CD14-positive monocyte (primary cell): ENCODE data around the gene HOXB4. TPM values are rescaled to one million over a fixed set of nuclear protein-coding genes. Genes with fewer than 3 reads are reported as not detected.

Experiments used
- DNase-seq, 3 donors: peaks; one replicate each; pipeline ENCODE4 v3.0.0-alpha.2; 2011 to 2022
- H2AFZ ChIP-seq: 2 replicates; pipeline ENCODE4 v1.6.0; 2012; ENCODE audit warnings: mild to moderate bottlenecking, low read depth, low read length, inconsistent platforms; ENCODE audit not compliant: insufficient read depth, poor library complexity, severe bottlenecking
- H3K27ac ChIP-seq, 2 donors: 1 replicate in 1 of 2; 2 replicates in 1 of 2; pipeline ENCODE4 v1.5.1; 2012 to 2013; ENCODE audit warnings: low read length in 2 of 2, control low read depth in 1 of 2, inconsistent platforms in 1 of 2, low read depth in 1 of 2, mild to moderate bottlenecking in 1 of 2
- H3K27me3 ChIP-seq, 2 donors: one replicate each; pipeline versions ENCODE4 v1.6.0 to v1.6.1; 2011 to 2013; ENCODE audit warnings: low read length in 2 of 2; ENCODE audit not compliant: control insufficient read depth in 2 of 2, insufficient read depth in 2 of 2
- H3K36me3 ChIP-seq, 2 donors: replicated peaks in 1 of 2; 1 replicate in 1 of 2; 2 replicates in 1 of 2; pipeline versions ENCODE4 v1.5.1 to v1.6.1; 2012 to 2013; ENCODE audit warnings: low read length in 2 of 2, control low read depth in 1 of 2, inconsistent platforms in 1 of 2, mild to moderate bottlenecking in 1 of 2; ENCODE audit not compliant: insufficient read depth in 2 of 2, control insufficient read depth in 1 of 2
- H3K4me1 ChIP-seq, 2 donors: 1 replicate in 1 of 2; 2 replicates in 1 of 2; pipeline versions ENCODE4 v1.5.1 to v1.6.1; 2012 to 2013; ENCODE audit warnings: low read length in 2 of 2, control low read depth in 1 of 2, inconsistent platforms in 1 of 2, mild to moderate bottlenecking in 1 of 2, moderate library complexity in 1 of 2; ENCODE audit not compliant: insufficient read depth in 2 of 2, control insufficient read depth in 1 of 2
- H3K4me2 ChIP-seq: replicated peaks from 2 replicates; pipeline ENCODE3; 2012; ENCODE audit warnings: low read length, moderate library complexity, mild to moderate bottlenecking; ENCODE audit not compliant: poor library complexity, severe bottlenecking; ENCODE audit errors: extremely low read depth
- H3K4me3 ChIP-seq, 3 experiments: fragments of 200-600 bp in 1 of 3; sonication (generic) in 1 of 3; replicated peaks in 1 of 3; 1 replicate in 2 of 3; 2 replicates in 1 of 3; pipeline ENCODE4 v1.5.1; 2011 to 2013; ENCODE audit warnings: low read length in 3 of 3, mild to moderate bottlenecking in 3 of 3, control low read depth in 2 of 3, low read depth in 2 of 3, inconsistent platforms in 1 of 3, moderate library complexity in 1 of 3
- H3K79me2 ChIP-seq: 2 replicates; pipeline ENCODE4 v1.6.0; 2012; ENCODE audit warnings: mild to moderate bottlenecking, control low read depth, inconsistent platforms, low read length, moderate library complexity; ENCODE audit not compliant: insufficient read depth
- H3K9ac ChIP-seq: 2 replicates; pipeline ENCODE4 v1.6.0; 2017; ENCODE audit warnings: low read length, mild to moderate bottlenecking; ENCODE audit not compliant: insufficient read depth, poor library complexity, severe bottlenecking
- H3K9me3 ChIP-seq, 2 donors: replicated peaks in 1 of 2; 1 replicate in 1 of 2; 2 replicates in 1 of 2; pipeline versions ENCODE4 v1.5.1 to v1.6.1; 2012 to 2013; ENCODE audit warnings: low read length in 2 of 2, control low read depth in 1 of 2; ENCODE audit not compliant: control insufficient read depth in 1 of 2, insufficient read depth in 1 of 2
- H4K20me1 ChIP-seq: 2 replicates; pipeline ENCODE4 v1.6.0; 2012; ENCODE audit warnings: mild to moderate bottlenecking, low read length, control low read depth, moderate library complexity; ENCODE audit not compliant: insufficient read depth
- H3K27ac Mint-ChIP-seq, 7 donors: one replicate each; pipeline ENCODE4 v1.8.0; 2020; ENCODE audit warnings: mild to moderate bottlenecking in 7 of 7, mixed read lengths in 7 of 7, moderate library complexity in 6 of 7, inconsistent platforms in 2 of 7
- H3K27me3 Mint-ChIP-seq, 3 donors: one replicate each; pipeline ENCODE4 v1.8.0; 2021 to 2022; ENCODE audit warnings: low read depth in 3 of 3, mild to moderate bottlenecking in 3 of 3, mixed read lengths in 3 of 3, moderate library complexity in 3 of 3, inconsistent platforms in 1 of 3
- H3K36me3 Mint-ChIP-seq, 2 donors: one replicate each; pipeline ENCODE4 v1.8.0; 2020; ENCODE audit warnings: mixed read lengths in 2 of 2, inconsistent platforms in 1 of 2, mild to moderate bottlenecking in 1 of 2
- H3K4me1 Mint-ChIP-seq: one replicate; pipeline ENCODE4 v1.8.0; 2020; ENCODE audit warnings: mild to moderate bottlenecking, mixed read lengths
- H3K4me3 Mint-ChIP-seq, 2 donors: one replicate each; pipeline ENCODE4 v1.8.0; 2020; ENCODE audit warnings: mild to moderate bottlenecking in 2 of 2, mixed read lengths in 2 of 2, moderate library complexity in 1 of 2
- H3K9me3 Mint-ChIP-seq, 7 donors: one replicate each; pipeline ENCODE4 v1.8.0; 2020 to 2022; ENCODE audit warnings: mixed read lengths in 7 of 7, mild to moderate bottlenecking in 6 of 7, moderate library complexity in 6 of 7, inconsistent platforms in 2 of 7
- WGBS: methylation state at CpG from one replicate; pipeline ENCODE4 v1.1.5; 2013; ENCODE audit warnings: missing lambda C conversion rate; ENCODE audit not compliant: insufficient coverage; 5-methylcytosine and 5-hydroxymethylcytosine counted together
- intact Hi-C, 2 donors: fragments of 100-400 bp; cut with micrococcal nuclease; formaldehyde crosslinking; loops; one replicate each; pipeline versions ENCODE4 v1.15.0 to v1.15.1; 2023
- polyA plus RNA-seq, 3 donors: library from polyadenylated mRNA; depleted of rRNA in 1 of 3; unstranded in 2 of 3; stranded (reverse) in 1 of 3; fragments of 300-500 nt in 2 of 3; fragments of >200 nt in 1 of 3; fragmentation: Illumina TruSeq in 2 of 3; gene quantifications; 1 replicate in 2 of 3; 2 replicates in 1 of 3; pipeline ENCODE4 v1.2.3, GENCODE V29; 2012 to 2021
- TF ChIP-seq, protein P1 (sequence below): fragments of 200-600 bp; IDR thresholded peaks from one replicate; pipeline ENCODE4 v1.8.0; 2022; ENCODE audit warnings: antibody characterized with exemption, mild to moderate bottlenecking

Gene HOXB4
- polyA plus RNA-seq, 3 donors = 0.16 TPM; not detected in 2

DNA sequence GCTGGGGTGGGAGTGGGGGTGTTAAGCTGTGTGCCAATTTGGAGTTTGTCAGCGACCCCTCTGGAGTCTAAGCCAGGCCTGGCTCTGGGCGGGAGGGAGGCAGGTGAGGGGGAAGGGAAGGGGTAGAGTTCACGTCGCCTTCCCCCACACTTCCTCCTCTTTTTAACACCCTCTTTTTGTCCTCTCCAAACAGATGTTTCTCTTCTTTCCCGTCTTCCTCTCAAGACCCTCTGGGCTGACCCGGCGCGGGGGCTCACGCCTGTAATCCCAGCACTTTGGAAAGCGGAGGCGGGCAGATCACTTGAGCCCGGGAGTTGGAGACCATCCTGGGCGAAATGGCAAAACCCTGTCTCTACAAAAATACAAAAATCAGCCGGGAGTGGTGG is 50.6 kb downstream of the HOXB4 start:
- H3K4me1 ChIP-seq = no peaks in the 10 kb centered on the region
- peaks cover 0 to 3% of the 10 kb centered on the region in 2 donors for H3K9me3 ChIP-seq
- peaks cover 0 to 3% of the 10 kb centered on the region in 2 donors for H3K36me3 Mint-ChIP-seq
- H4K20me1 ChIP-seq = no peaks in the 10 kb centered on the region
- H3K79me2 ChIP-seq = no peaks in the 10 kb centered on the region
- DNase-seq = no peak
- H3K4me1 Mint-ChIP-seq = no peaks in the 10 kb centered on the region
- no peak overlapping the region for H3K27ac ChIP-seq
- peaks cover 51 to 73% (median 55%) of the 10 kb centered on the region in 3 donors for H3K27me3 Mint-ChIP-seq
- no peak overlapping the region for H3K9ac ChIP-seq
- H3K4me3 ChIP-seq = no peak overlapping the region
- intact Hi-C loops = no loop called here
- peaks cover 28 to 50% of the 10 kb centered on the region in 2 donors for H3K27me3 ChIP-seq
- WGBS = 90% methylated on average over 6 of the region's 14 CpGs
- peaks cover 0 to 8% (median 0%) of the 10 kb centered on the region in 7 donors for H3K9me3 Mint-ChIP-seq
- no peak overlapping the region for H3K27ac Mint-ChIP-seq
- H3K4me2 ChIP-seq = no peak overlapping the region
- TF ChIP-seq, protein P1, sequence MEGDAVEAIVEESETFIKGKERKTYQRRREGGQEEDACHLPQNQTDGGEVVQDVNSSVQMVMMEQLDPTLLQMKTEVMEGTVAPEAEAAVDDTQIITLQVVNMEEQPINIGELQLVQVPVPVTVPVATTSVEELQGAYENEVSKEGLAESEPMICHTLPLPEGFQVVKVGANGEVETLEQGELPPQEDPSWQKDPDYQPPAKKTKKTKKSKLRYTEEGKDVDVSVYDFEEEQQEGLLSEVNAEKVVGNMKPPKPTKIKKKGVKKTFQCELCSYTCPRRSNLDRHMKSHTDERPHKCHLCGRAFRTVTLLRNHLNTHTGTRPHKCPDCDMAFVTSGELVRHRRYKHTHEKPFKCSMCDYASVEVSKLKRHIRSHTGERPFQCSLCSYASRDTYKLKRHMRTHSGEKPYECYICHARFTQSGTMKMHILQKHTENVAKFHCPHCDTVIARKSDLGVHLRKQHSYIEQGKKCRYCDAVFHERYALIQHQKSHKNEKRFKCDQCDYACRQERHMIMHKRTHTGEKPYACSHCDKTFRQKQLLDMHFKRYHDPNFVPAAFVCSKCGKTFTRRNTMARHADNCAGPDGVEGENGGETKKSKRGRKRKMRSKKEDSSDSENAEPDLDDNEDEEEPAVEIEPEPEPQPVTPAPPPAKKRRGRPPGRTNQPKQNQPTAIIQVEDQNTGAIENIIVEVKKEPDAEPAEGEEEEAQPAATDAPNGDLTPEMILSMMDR = no peak
- H2AFZ ChIP-seq = no peak overlapping the region
- peak overlapping the region in 1 of 2 donors; percentile 86 for H3K4me3 Mint-ChIP-seq
- no peaks in the 10 kb centered on the region for H3K36me3 ChIP-seq

DNA sequence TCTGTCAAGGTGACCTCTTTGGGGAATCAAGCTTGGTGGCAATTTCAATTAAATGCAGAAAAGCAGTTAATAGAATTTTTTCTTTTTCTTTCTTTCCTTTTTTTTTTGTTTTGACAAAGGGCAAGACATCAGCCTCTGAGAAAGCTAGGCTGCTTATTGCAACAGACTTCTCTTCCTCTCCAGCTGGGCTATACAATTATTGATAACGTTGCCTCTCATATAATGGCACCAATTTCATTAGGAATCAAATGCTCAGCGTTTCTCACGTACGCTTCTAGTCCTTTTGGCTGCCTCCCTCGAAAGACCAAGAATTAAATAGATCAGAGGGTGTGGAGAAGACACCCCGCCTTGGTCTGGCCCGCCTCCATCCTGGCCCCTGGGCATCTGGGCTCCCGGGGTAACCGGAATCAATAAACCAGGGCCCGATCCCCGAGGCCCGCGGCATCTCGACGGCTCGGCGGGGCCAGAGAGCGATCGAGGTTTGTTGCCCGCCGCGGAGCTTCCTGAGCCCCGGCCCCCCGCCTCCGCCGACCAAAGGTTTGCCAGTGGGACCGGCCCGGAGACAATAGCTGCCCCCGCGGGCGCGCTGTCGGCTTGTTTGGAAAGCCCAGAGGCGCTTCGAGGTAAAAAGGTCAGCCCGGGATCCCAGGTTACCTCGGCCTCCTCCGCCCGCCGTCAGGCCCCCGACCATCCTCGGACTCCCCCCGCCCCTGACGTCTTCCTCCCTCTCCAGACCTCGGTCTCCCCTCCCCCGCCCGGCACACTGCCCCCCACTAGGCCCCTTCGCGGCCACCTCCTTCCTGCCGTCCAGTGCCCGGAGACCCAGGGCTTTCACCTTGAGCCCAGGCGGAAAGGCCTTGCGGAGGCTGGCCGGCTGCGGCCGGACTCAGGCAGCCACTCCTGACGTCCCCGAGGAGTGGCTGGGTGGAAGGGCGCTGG is 51.3 kb downstream of the HOXB4 start:
- H3K27ac ChIP-seq = no peak overlapping the region
- no peak overlapping the region for H3K4me3 ChIP-seq
- H2AFZ ChIP-seq = no peak overlapping the region
- H3K36me3 Mint-ChIP-seq = peaks cover 0 to 3% of the 10 kb centered on the region in 2 donors
- H3K79me2 ChIP-seq = no peaks in the 10 kb centered on the region
- H3K36me3 ChIP-seq = no peaks in the 10 kb centered on the region
- no peak overlapping the region for H3K9ac ChIP-seq
- TF ChIP-seq, protein P1 = no peak
- peak overlapping the region in 1 of 2 donors; percentile 49 for H3K4me3 Mint-ChIP-seq
- H4K20me1 ChIP-seq = no peaks in the 10 kb centered on the region
- no peak for DNase-seq
- H3K27ac Mint-ChIP-seq = no peak overlapping the region
- WGBS = 12% methylated on average over 44 of the region's 59 CpGs
- H3K9me3 ChIP-seq = peaks cover 0 to 3% of the 10 kb centered on the region in 2 donors
- intact Hi-C loops = no loop called here
- H3K9me3 Mint-ChIP-seq = peaks cover 0 to 8% (median 0%) of the 10 kb centered on the region in 7 donors
- peaks cover 48 to 71% (median 52%) of the 10 kb centered on the region in 3 donors for H3K27me3 Mint-ChIP-seq
- H3K4me1 ChIP-seq = no peaks in the 10 kb centered on the region
- H3K4me1 Mint-ChIP-seq = no peaks in the 10 kb centered on the region
- H3K27me3 ChIP-seq = peaks cover 28 to 50% of the 10 kb centered on the region in 2 donors
- no peak overlapping the region for H3K4me2 ChIP-seq

Other genes starting within 250 kb of the HOXB4 start
- 1 to 10 TPM in 1 of 3 donors, under 1 TPM in 2; 0.13 to 1.0 (median 0.52) TPM for gene SKAP1, start 148.1 kb downstream of the HOXB4 start, polyA plus RNA-seq
- gene HOXB1, start 47.3 kb downstream of the HOXB4 start, polyA plus RNA-seq = not detected
- 1 to 10 TPM; 1.6 to 3.8 (median 3.3) TPM for gene HOXB2, start 33.2 kb downstream of the HOXB4 start, polyA plus RNA-seq
- gene HOXB3, start 11.9 kb upstream of the HOXB4 start, polyA plus RNA-seq = under 1 TPM in 1 of 3 donors, not detected in 2; 0.56 TPM
- not detected for gene HOXB5, start 15.4 kb upstream of the HOXB4 start, polyA plus RNA-seq
- gene HOXB6, start 26.6 kb upstream of the HOXB4 start, polyA plus RNA-seq = not detected
- not detected for gene HOXB7, start 32.7 kb upstream of the HOXB4 start, polyA plus RNA-seq
- not detected for gene HOXB8, start 36.9 kb upstream of the HOXB4 start, polyA plus RNA-seq
- not detected for gene HOXB9, start 48.0 kb upstream of the HOXB4 start, polyA plus RNA-seq
- gene PRAC1, start 144.2 kb upstream of the HOXB4 start, polyA plus RNA-seq = not detected
- gene PRAC2, start 144.8 kb upstream of the HOXB4 start, polyA plus RNA-seq = not detected
- gene HOXB13, start 150.4 kb upstream of the HOXB4 start, polyA plus RNA-seq = not detected
- not detected for gene TTLL6, start 238.9 kb upstream of the HOXB4 start, polyA plus RNA-seq